Neuronal stem cell (in vitro differentiated cells): ENCODE measurements around the gene SSBP4.

ENCODE experiments used
- DNase-seq: peaks from one replicate; pipeline ENCODE4 v3.0.0-alpha.2; 2013; ENCODE audit warnings: low spot score
- H2AFZ ChIP-seq: one replicate; pipeline ENCODE4 v1.6.1; 2013; ENCODE audit warnings: mild to moderate bottlenecking, low read length, inconsistent platforms
- H2AK5ac ChIP-seq: 2 replicates; pipeline ENCODE4 v1.6.1; 2013; ENCODE audit warnings: low read depth, mild to moderate bottlenecking, inconsistent platforms, low read length, moderate library complexity, mixed read lengths
- H2BK120ac ChIP-seq: 2 replicates; pipeline ENCODE4 v1.6.1; 2013; ENCODE audit warnings: low read depth, mild to moderate bottlenecking, inconsistent platforms, low read length, moderate library complexity, mixed read lengths
- H2BK12ac ChIP-seq: one replicate; pipeline ENCODE4 v1.6.1; 2013; ENCODE audit warnings: low read length, inconsistent platforms
- H2BK15ac ChIP-seq: 2 replicates; pipeline ENCODE4 v1.6.1; 2013; ENCODE audit warnings: mild to moderate bottlenecking, low read length, inconsistent platforms, mixed read lengths
- H2BK5ac ChIP-seq: one replicate; pipeline ENCODE4 v1.6.1; 2013; ENCODE audit warnings: inconsistent platforms, mild to moderate bottlenecking, low read length, moderate library complexity
- H3K14ac ChIP-seq: one replicate; pipeline ENCODE4 v1.6.1; 2013; ENCODE audit warnings: low read length, inconsistent platforms
- H3K18ac ChIP-seq: 2 replicates; pipeline ENCODE4 v1.6.1; 2013; ENCODE audit warnings: low read length, inconsistent platforms
- H3K23ac ChIP-seq: 2 replicates; pipeline ENCODE4 v1.6.1; 2013; ENCODE audit warnings: low read depth, mild to moderate bottlenecking, mixed read lengths, low read length, inconsistent platforms; ENCODE audit not compliant: poor library complexity
- H3K27ac ChIP-seq: replicated peaks from 3 replicates; pipeline ENCODE4 v1.5.1; 2013; ENCODE audit warnings: low read length, inconsistent platforms
- H3K27me3 ChIP-seq, 3 experiments: 2 replicates each; pipeline ENCODE4 v1.6.1; 2013; ENCODE audit warnings: low read length in 3 of 3, mild to moderate bottlenecking in 2 of 3, inconsistent platforms in 1 of 3, low read depth in 1 of 3, mixed read lengths in 1 of 3, moderate library complexity in 1 of 3; ENCODE audit not compliant: control insufficient read depth in 3 of 3, insufficient read depth in 3 of 3
- H3K36me3 ChIP-seq, 2 donors: replicated peaks in 1 of 2; 2 replicates each; pipeline ENCODE4 v1.6.1; 2013; ENCODE audit warnings: low read length in 2 of 2; ENCODE audit not compliant: control insufficient read depth in 2 of 2, insufficient read depth in 2 of 2
- H3K4ac ChIP-seq: 2 replicates; pipeline ENCODE4 v1.6.1; 2013; ENCODE audit warnings: inconsistent platforms, mild to moderate bottlenecking, low read length, moderate library complexity
- H3K4me1 ChIP-seq, 2 donors: 1 replicate in 1 of 2; 2 replicates in 1 of 2; pipeline ENCODE4 v1.6.1; 2013; ENCODE audit warnings: low read length in 2 of 2, low read depth in 1 of 2; ENCODE audit not compliant: control insufficient read depth in 2 of 2, insufficient read depth in 1 of 2
- H3K4me2 ChIP-seq: one replicate; pipeline ENCODE4 v1.6.1; 2013; ENCODE audit warnings: mild to moderate bottlenecking, low read length, inconsistent platforms; ENCODE audit not compliant: insufficient read depth, poor library complexity, severe bottlenecking
- H3K4me3 ChIP-seq, 2 donors: 2 replicates each; pipeline ENCODE4 v1.5.1; 2013; ENCODE audit warnings: low read length in 2 of 2, mild to moderate bottlenecking in 2 of 2, inconsistent platforms in 1 of 2, moderate library complexity in 1 of 2
- H3K79me1 ChIP-seq: one replicate; pipeline ENCODE4 v1.6.1; 2013; ENCODE audit warnings: low read depth, mild to moderate bottlenecking, inconsistent platforms, low read length, moderate library complexity
- H3K9ac ChIP-seq: one replicate; pipeline ENCODE4 v1.6.1; 2013; ENCODE audit warnings: mild to moderate bottlenecking, low read depth, low read length, inconsistent platforms; ENCODE audit not compliant: poor library complexity
- H3K9me3 ChIP-seq, 2 donors: replicated peaks in 1 of 2; 2 replicates each; pipeline versions ENCODE3 to v1.6.1; 2013; ENCODE audit warnings: low read length in 2 of 2, mild to moderate bottlenecking in 2 of 2, inconsistent platforms in 1 of 2, low read depth in 1 of 2, mixed read lengths in 1 of 2, moderate library complexity in 1 of 2; ENCODE audit not compliant: control insufficient read depth in 2 of 2, insufficient read depth in 1 of 2
- H4K8ac ChIP-seq: one replicate; pipeline ENCODE4 v1.6.1; 2013; ENCODE audit warnings: low read depth, mild to moderate bottlenecking, inconsistent platforms, low read length, moderate library complexity
- H4K91ac ChIP-seq: one replicate; pipeline ENCODE4 v1.6.1; 2013; ENCODE audit warnings: low read length, low read depth, mild to moderate bottlenecking, inconsistent platforms; ENCODE audit not compliant: poor library complexity
- WGBS, 2 donors: extraction: QIAGEN DNeasy Blood & Tissue Kit; methylation state at CpG; one replicate each; pipeline ENCODE4 v1.1.7; 2013; ENCODE audit warnings: missing lambda C conversion rate in 2 of 2, mixed read lengths in 1 of 2; ENCODE audit not compliant: insufficient read length in 2 of 2, insufficient replicate concordance in 1 of 2; ENCODE audit errors: extremely low coverage in 2 of 2; 5-methylcytosine and 5-hydroxymethylcytosine counted together

The SSBP4 gene

GRCh38 chr19:18431351-18432197, 12.4 kb downstream of the SSBP4 start:
- H2BK5ac ChIP-seq: peak overlapping the region; percentile 75
- H2AFZ ChIP-seq: no peak overlapping the region
- no peak overlapping the region for H3K27ac ChIP-seq
- H2BK12ac ChIP-seq: peak overlapping the region; percentile 97
- WGBS, 2 donors: no CpG with 5 or more reads among the region's 34 CpGs
- H3K4ac ChIP-seq: peak overlapping the region; percentile 53
- H3K36me3 ChIP-seq: peaks cover 19 to 57% of the 10 kb centered on the region in 2 donors
- no peak overlapping the region for H4K8ac ChIP-seq
- no peak overlapping the region for H4K91ac ChIP-seq
- H2BK120ac ChIP-seq: peak overlapping the region; percentile 67
- peaks cover 11% of the 10 kb centered on the region for H3K79me1 ChIP-seq
- H3K4me1 ChIP-seq: peaks cover 40 to 54% of the 10 kb centered on the region in 2 donors
- no peak for DNase-seq
- H2BK15ac ChIP-seq: peak overlapping the region; percentile 32
- H3K4me3 ChIP-seq: no peak overlapping the region
- H3K27me3 ChIP-seq: no peaks in the 10 kb centered on the region
- no peak overlapping the region for H3K14ac ChIP-seq
- H3K9ac ChIP-seq: peak overlapping the region; percentile 60
- H3K9me3 ChIP-seq: no peaks in the 10 kb centered on the region
- peak overlapping the region; percentile 100 for H2AK5ac ChIP-seq
- H3K23ac ChIP-seq: peak overlapping the region; percentile 80
- H3K18ac ChIP-seq: peak overlapping the region; percentile 87
- H3K4me2 ChIP-seq: no peak overlapping the region

GRCh38 chr19:18432275-18433014, 13.2 kb downstream of the SSBP4 start:
- no peak overlapping the region for H3K4me3 ChIP-seq
- no CpG with 5 or more reads among the region's 13 CpGs for WGBS, 2 donors

GRCh38 chr19:18433015-18433691, 14.0 kb downstream of the SSBP4 start:
- Histone ChIP-seq H3K18ac (peak overlapping the region; percentile 86), H3K9me3 (no peaks in the 10 kb centered on the region), H3K36me3 (peaks cover 19 to 54% of the 10 kb centered on the region in 2 donors), H3K4me2 (peak overlapping the region; percentile 61), H3K9ac (peak overlapping the region; percentile 99), H4K91ac (no peak overlapping the region), H3K27ac (no peak overlapping the region), H2BK120ac (peak overlapping the region; percentile 98), H3K23ac (peak overlapping the region; percentile 91), H2BK12ac (peak overlapping the region; percentile 59), H2AK5ac (peak overlapping the region; percentile 100), H2BK5ac (peak overlapping the region; percentile 77), H2AFZ (no peak overlapping the region), H4K8ac (no peak overlapping the region), H3K27me3 (no peaks in the 10 kb centered on the region), H3K79me1 (peaks cover 14% of the 10 kb centered on the region), H3K4ac (peak overlapping the region; percentile 37), H2BK15ac (peak overlapping the region; percentile 32), H3K14ac (no peak overlapping the region), H3K4me3 (peak overlapping the region in 1 of 2 donors; percentile 72), H3K4me1 (peaks cover 39 to 48% of the 10 kb centered on the region in 2 donors)
- no peak for DNase-seq
- WGBS, 2 donors: no CpG with 5 or more reads among the region's 59 CpGs

More at GRCh38 chr19:18432275-18433014, 13.2 kb downstream of the SSBP4 start:
- no peak overlapping the region for H3K4ac ChIP-seq
- peak overlapping the region; percentile 100 for H2AK5ac ChIP-seq
- peak overlapping the region; percentile 63 for H3K14ac ChIP-seq
- H3K4me1 ChIP-seq: peaks cover 40 to 54% of the 10 kb centered on the region in 2 donors
- H3K18ac ChIP-seq: peak overlapping the region; percentile 87
- H3K36me3 ChIP-seq: peaks cover 19 to 55% of the 10 kb centered on the region in 2 donors
- peak overlapping the region; percentile 38 for H4K91ac ChIP-seq
- H3K4me2 ChIP-seq: no peak overlapping the region
- H2BK5ac ChIP-seq: peak overlapping the region; percentile 77
- no peak for DNase-seq
- H3K9ac ChIP-seq: peak overlapping the region; percentile 99
- peak overlapping the region; percentile 97 for H2BK12ac ChIP-seq
- H3K27me3 ChIP-seq: no peaks in the 10 kb centered on the region
- no peaks in the 10 kb centered on the region for H3K9me3 ChIP-seq
- H2AFZ ChIP-seq: no peak overlapping the region
- H3K79me1 ChIP-seq: peaks cover 11% of the 10 kb centered on the region
- peak overlapping the region; percentile 32 for H2BK15ac ChIP-seq
- H3K23ac ChIP-seq: peak overlapping the region; percentile 80
- H4K8ac ChIP-seq: no peak overlapping the region
- H3K27ac ChIP-seq: no peak overlapping the region
- H2BK120ac ChIP-seq: peak overlapping the region; percentile 98
